Lung (tissue), 12 donors: ENCODE results near the gene CCNC. TPM values are rescaled to one million over a fixed set of nuclear protein-coding genes. Genes with fewer than 3 reads are reported as not detected.

Experiments
- ATAC-seq: fragments of 200-7000 bp; cut with Tn5 transposase; one replicate; pipeline ENCODE4 v1.9.1; 2020; ENCODE audit warnings: moderate number of reproducible peaks; ENCODE audit not compliant: insufficient read depth, low FRiP score
- DNase-seq, 3 donors: peaks; one replicate each; pipeline ENCODE4 v3.0.0-alpha.2; 2013 to 2017
- H3K27ac ChIP-seq, 2 donors: one replicate each; pipeline ENCODE4 v1.5.1; 2013; ENCODE audit warnings: mild to moderate bottlenecking in 2 of 2, moderate library complexity in 2 of 2, control low read depth in 1 of 2, inconsistent platforms in 1 of 2, low read depth in 1 of 2, low read length in 1 of 2
- H3K27me3 ChIP-seq, 3 donors: one replicate each; pipeline ENCODE4 v1.5.1; 2013; ENCODE audit warnings: low read length in 2 of 3; ENCODE audit not compliant: control insufficient read depth in 3 of 3, insufficient read depth in 3 of 3
- H3K36me3 ChIP-seq, 4 donors: one replicate each; pipeline ENCODE4 v1.5.1; 2013; ENCODE audit warnings: low read length in 4 of 4, mild to moderate bottlenecking in 1 of 4, moderate library complexity in 1 of 4; ENCODE audit not compliant: control insufficient read depth in 4 of 4, insufficient read depth in 4 of 4
- H3K4me1 ChIP-seq, 5 donors: one replicate each; pipeline ENCODE4 v1.5.1; 2013; ENCODE audit warnings: low read length in 5 of 5, mild to moderate bottlenecking in 2 of 5, moderate library complexity in 1 of 5; ENCODE audit not compliant: control insufficient read depth in 5 of 5, insufficient read depth in 5 of 5
- H3K4me3 ChIP-seq: one replicate; pipeline ENCODE4 v1.5.1; 2013; ENCODE audit warnings: mild to moderate bottlenecking, control low read depth, moderate library complexity
- H3K9ac ChIP-seq, 2 donors: one replicate each; pipeline ENCODE4 v1.5.1; 2013; ENCODE audit warnings: low read length in 2 of 2, control low read depth in 1 of 2; ENCODE audit not compliant: insufficient read depth in 1 of 2
- H3K9me3 ChIP-seq, 4 donors: one replicate each; pipeline ENCODE4 v1.5.1; 2013; ENCODE audit warnings: low read length in 3 of 4, mild to moderate bottlenecking in 1 of 4, moderate library complexity in 1 of 4; ENCODE audit not compliant: control insufficient read depth in 4 of 4, insufficient read depth in 3 of 4
- CTCF ChIP-seq: IDR thresholded peaks from 2 replicates; pipeline ENCODE4 v1.5.1; 2012; ENCODE audit warnings: mild to moderate bottlenecking; ENCODE audit errors: control extremely low read depth, extremely low read depth
- WGBS, 2 donors: extraction: QIAGEN DNeasy Blood & Tissue Kit; methylation state at CpG; one replicate each; pipeline ENCODE4 v1.1.7; 2013; 5-methylcytosine and 5-hydroxymethylcytosine counted together
- polyA plus RNA-seq, 2 donors: library from polyadenylated mRNA; stranded (reverse); fragments of 200-250 nt; gene quantifications; one replicate each; pipeline ENCODE4 v1.2.1, GENCODE V29; 2013
- total RNA-seq, 2 donors: library from RNA; depleted of rRNA in 1 of 2; stranded (reverse); fragments of >200 nt in 1 of 2; gene quantifications; one replicate each; pipeline ENCODE4 v1.2.1, GENCODE V29; 2014 to 2021
- donor health status: control.
- donor health status: control.
- donor health status: Bipolar disorder and iron deficiency.
- donor health status: healthy.
- donor health status: DM: yes; HTN: yes; CAD: no.

CCNC gene
- total and polyA plus RNA-seq, 4 donors: 26.7 to 68.0 (median 38.2) TPM

GRCh38 chr6:99575544-99576227 is 7.2 kb upstream of the CCNC start:
- 94 to 98% methylated on average over 2 of the region's 2 CpGs for WGBS, 2 donors

GRCh38 chr6:99573980-99574617 is 5.6 kb upstream of the CCNC start:
- ATAC-seq: no peak
- 90 to 92% methylated on average over 2 of the region's 2 CpGs for WGBS, 2 donors
- TF ChIP-seq CTCF: no peak

More at GRCh38 chr6:99575544-99576227, 7.2 kb upstream of the CCNC start:
- no peaks in the 10 kb centered on the region for H3K4me1 ChIP-seq
- H3K4me3 ChIP-seq: no peak overlapping the region
- no peaks in the 10 kb centered on the region for H3K9me3 ChIP-seq
- no peak for TF ChIP-seq CTCF
- no peaks in the 10 kb centered on the region for H3K27me3 ChIP-seq
- no peak overlapping the region for H3K27ac ChIP-seq
- no peak overlapping the region for H3K9ac ChIP-seq
- H3K36me3 ChIP-seq: no peaks in the 10 kb centered on the region
- ATAC-seq: no peak
- DNase-seq: no peak

GRCh38 chr6:99563056-99563723 is 5.3 kb downstream of the CCNC start:
- WGBS, 2 donors: 45 to 82% methylated on average over 4 of the region's 4 CpGs
- Histone ChIP-seq H3K9me3 (no peaks in the 10 kb centered on the region), H3K4me3 (no peak overlapping the region), H3K27ac (no peak overlapping the region), H3K36me3 (peaks cover 0 to 9% (median 3%) of the 10 kb centered on the region in 4 donors), H3K27me3 (no peaks in the 10 kb centered on the region), H3K9ac (no peak overlapping the region), H3K4me1 (peaks cover 0 to 13% (median 6%) of the 10 kb centered on the region in 5 donors)
- ATAC-seq (no peak), DNase-seq (no peak)
- no peak for TF ChIP-seq CTCF

More at GRCh38 chr6:99573980-99574617, 5.6 kb upstream of the CCNC start:
- DNase-seq: no peak
- H3K4me3 ChIP-seq: no peak overlapping the region
- H3K9me3 ChIP-seq: no peaks in the 10 kb centered on the region
- H3K9ac ChIP-seq: no peak overlapping the region
- H3K27ac ChIP-seq: no peak overlapping the region
- no peaks in the 10 kb centered on the region for H3K4me1 ChIP-seq
- no peaks in the 10 kb centered on the region for H3K36me3 ChIP-seq
- H3K27me3 ChIP-seq: no peaks in the 10 kb centered on the region
